Islet precursor cell (in vitro differentiated cells): ENCODE measurements around the gene SUSD5.
A peak's percentile ranks its signal among the peaks of the same experiment; 100 is the strongest.

Source experiments
- DNase-seq: peaks from one replicate; pipeline ENCODE4 v3.0.0-alpha.2; 2018

Gene SUSD5

GRCh38 chr3:33218446-33219174, at the start of gene SUSD5:
Gene SUSD5, minus strand, starts transcription at chr3:33218810. Its CDS starts 13 bp downstream, at chr3:33218797.
- DNase-seq: peak; percentile 74

- DNase-seq: no peak
Measured at GRCh38 chr3:33260104-33260503, 41.5 kb upstream of the SUSD5 start.

- DNase-seq: no peak
Measured at GRCh38 chr3:33256249-33256648, 37.6 kb upstream of the SUSD5 start.

GRCh38 chr3:33250712-33251111, 32.1 kb upstream of the SUSD5 start:
- no peak for DNase-seq

GRCh38 chr3:33246786-33247185, 28.2 kb upstream of the SUSD5 start:
- no peak for DNase-seq

GRCh38 chr3:33240261-33240660, 21.7 kb upstream of the SUSD5 start:
- DNase-seq: no peak

GRCh38 chr3:33238923-33239322, 20.3 kb upstream of the SUSD5 start:
- no peak for DNase-seq

- DNase-seq: no peak
Measured at GRCh38 chr3:33237439-33237838, 18.8 kb upstream of the SUSD5 start.

- no peak for DNase-seq
Measured at GRCh38 chr3:33236005-33236404, 17.4 kb upstream of the SUSD5 start.

GRCh38 chr3:33233884-33234283, 15.3 kb upstream of the SUSD5 start:
- DNase-seq: no peak

- no peak for DNase-seq
Measured at GRCh38 chr3:33231756-33232465, 13.3 kb upstream of the SUSD5 start.

GRCh38 chr3:33229947-33230346, 11.3 kb upstream of the SUSD5 start:
- DNase-seq: no peak

GRCh38 chr3:33229066-33229465, 10.5 kb upstream of the SUSD5 start:
- no peak for DNase-seq

- no peak for DNase-seq
Measured at GRCh38 chr3:33221241-33221640, 2.6 kb upstream of the SUSD5 start.

- DNase-seq: no peak
Measured at GRCh38 chr3:33219175-33219487, 521 bp upstream of the SUSD5 start.

GRCh38 chr3:33217866-33218445, 654 bp downstream of the SUSD5 start:
- no peak for DNase-seq

GRCh38 chr3:33215739-33216138, 2.9 kb downstream of the SUSD5 start:
- no peak for DNase-seq

- no peak for DNase-seq
Measured at GRCh38 chr3:33212406-33212805, 6.2 kb downstream of the SUSD5 start.

GRCh38 chr3:33211444-33211843, 7.2 kb downstream of the SUSD5 start:
- DNase-seq: no peak

GRCh38 chr3:33209357-33209756, 9.3 kb downstream of the SUSD5 start:
- DNase-seq: no peak

GRCh38 chr3:33202711-33203457, 15.7 kb downstream of the SUSD5 start:
- no peak for DNase-seq

GRCh38 chr3:33201195-33201594, 17.4 kb downstream of the SUSD5 start:
- no peak for DNase-seq

GRCh38 chr3:33196538-33196937, 22.1 kb downstream of the SUSD5 start:
- DNase-seq: no peak

- DNase-seq: no peak
Measured at GRCh38 chr3:33194303-33194702, 24.3 kb downstream of the SUSD5 start.
